Superior temporal gyrus (tissue), 1 donor: Measurements from ENCODE around the gene LIN7A.

Source experiments
- DNase-seq: peaks from one replicate; pipeline ENCODE4 v3.0.0-alpha.2; 2016; ENCODE audit errors: extremely low spot score

The LIN7A gene

DNA sequence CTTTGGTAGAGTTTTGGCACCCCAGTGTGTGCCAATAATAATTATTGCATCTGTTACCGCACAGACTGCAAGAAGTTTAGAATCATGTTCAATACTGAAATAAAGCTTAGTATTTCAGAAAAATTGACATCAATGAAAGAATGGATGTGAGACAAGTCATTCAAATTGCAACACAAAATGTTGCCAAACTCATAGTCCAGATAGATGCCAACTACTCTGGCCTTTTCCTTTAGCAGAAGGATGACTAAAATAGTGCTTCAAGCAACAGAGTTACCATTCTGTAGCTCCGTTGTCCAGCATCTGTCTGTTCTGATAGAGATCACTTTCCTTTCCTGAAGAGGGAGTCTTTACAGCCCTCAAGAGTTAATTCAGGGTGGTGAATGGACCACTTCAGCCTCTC is 77.5 kb downstream of the LIN7A start:
- no peak for DNase-seq

- DNase-seq = no peak
Measured at GRCh38 chr12:80858356-80858755, 79.4 kb downstream of the LIN7A start.

DNA sequence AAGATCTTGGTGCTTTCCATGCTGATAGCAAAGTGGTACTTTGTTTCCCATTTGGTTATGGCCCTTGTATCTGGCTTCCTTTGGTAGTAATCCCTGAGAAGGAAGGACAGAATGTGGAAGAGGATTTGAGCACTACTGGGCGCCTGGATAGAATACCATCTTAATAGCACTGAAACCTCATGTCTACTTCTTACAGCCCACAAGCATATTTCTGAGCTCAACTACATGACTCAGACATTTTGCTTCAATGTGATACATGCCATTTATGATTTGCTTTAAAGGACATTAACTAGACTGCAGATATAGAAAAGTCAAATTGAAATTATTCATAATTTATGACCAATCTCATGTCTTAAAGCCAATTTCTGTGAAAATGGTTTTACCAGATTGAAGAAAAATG is 80.4 kb downstream of the LIN7A start:
- DNase-seq = no peak

DNA sequence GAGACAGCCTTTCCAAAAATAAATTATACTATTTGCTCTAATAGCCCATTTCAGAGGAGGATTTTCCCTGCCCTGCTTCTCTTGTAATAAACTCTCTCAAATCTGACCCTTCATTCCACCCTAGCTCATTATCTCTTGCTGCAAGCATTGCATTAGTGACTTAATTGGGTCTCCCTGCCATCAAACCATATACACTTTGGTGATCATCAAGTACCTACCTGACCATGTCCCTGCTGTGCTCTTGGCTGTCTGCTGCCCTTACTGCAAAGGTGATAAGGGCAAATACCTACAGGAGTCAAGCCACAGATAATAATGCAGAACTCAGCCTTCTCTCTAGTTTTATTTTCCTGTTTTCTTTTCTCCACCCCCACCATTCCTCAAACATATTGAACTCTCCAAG is 88.4 kb downstream of the LIN7A start:
- no peak for DNase-seq

GRCh38 chr12:80848858-80849257 is 88.9 kb downstream of the LIN7A start:
- no peak for DNase-seq

DNA sequence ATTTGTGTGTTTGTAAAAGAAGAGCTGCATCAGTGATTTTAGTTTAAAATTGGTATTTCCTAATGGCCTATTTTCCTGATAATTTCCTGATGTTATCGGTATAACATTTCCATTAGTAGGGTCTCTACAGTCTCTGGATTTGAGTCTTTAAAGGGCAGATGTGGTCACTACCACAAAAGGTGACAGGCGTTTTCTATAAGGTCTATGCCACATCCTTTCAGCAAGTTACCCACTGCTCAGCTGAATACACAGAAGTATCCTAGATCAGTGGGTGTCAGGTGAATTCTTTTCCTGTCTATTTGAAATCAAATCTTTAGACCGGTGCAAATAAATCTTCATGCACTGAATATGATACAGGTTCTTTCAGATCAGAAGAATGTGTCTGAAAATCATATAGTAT is 90.2 kb downstream of the LIN7A start:
- DNase-seq = no peak

DNA sequence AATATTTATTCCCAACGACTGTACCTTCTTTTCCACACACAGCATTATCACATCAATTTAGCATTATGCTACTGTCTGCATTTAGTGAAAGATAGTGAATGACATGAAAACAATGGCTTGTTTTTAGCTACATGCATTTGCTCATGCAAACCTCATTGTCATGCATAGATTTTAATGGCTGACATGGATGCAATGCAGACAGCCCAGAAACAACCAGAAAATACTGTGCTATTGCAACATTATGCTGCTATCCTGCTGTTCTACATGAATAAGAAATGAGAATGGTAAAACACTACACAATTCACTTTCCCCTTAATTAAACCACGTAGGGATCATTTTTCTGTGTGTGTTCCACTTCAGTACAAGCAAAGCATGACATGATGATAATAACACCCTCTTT is 90.8 kb downstream of the LIN7A start:
- no peak for DNase-seq

GRCh38 chr12:80845639-80846038 is 92.1 kb downstream of the LIN7A start:
- DNase-seq = no peak

GRCh38 chr12:80843969-80844368 is 93.8 kb downstream of the LIN7A start:
- no peak for DNase-seq

DNA sequence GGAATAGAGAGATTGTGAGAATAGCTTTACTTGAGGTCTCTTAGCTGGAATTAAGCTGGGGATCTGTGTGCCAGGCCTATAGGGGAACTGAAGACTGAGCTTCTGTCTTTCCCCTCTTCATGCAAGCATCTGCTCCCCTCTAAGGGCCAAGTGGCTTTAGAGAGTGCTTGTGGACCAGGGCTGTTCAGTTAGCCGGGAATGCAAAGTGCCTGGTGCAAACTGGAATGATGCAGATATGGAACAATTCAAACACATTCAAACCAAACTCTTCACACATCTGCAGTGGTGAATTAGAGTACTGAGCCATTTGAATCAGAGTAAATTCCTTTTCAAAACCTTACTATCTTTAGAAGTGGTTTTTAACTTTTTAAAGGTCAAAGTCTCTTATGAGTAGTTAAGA is 99.0 kb downstream of the LIN7A start:
- no peak for DNase-seq

- DNase-seq = peak; percentile 47
Measured at GRCh38 chr12:80838024-80838658, 99.6 kb downstream of the LIN7A start.

DNA sequence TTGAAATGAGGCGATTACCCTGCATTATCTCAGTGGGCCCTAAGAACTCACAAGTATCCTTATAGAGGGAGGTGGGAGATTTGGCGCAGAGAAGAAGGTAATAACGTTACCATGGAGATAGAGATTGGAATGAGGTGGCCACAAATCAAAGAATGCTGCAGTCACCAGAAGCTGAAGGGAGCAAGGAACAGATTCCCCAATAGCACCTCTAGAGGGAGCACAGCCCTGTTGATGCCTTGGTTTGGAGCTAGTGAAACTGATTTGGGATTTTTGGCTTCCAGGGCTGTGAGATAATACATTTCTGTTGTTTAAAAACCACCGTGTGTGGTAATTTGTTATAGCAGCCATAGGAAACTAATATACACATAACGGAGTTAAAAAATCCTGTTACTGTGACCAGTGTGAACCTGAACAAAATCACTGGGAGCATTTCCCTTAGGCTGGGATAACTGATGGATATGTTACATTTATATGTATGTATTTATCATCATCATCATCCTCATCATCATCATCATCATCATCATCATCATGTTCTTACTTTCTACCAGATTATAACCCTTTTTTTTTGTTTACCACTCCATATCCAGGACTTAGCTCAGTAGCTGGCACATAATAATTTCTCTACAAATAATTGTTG is 100.3 kb downstream of the LIN7A start:
- DNase-seq = peak; percentile 74

GRCh38 chr12:80834724-80835123 is 103.0 kb downstream of the LIN7A start:
- DNase-seq = no peak

DNA sequence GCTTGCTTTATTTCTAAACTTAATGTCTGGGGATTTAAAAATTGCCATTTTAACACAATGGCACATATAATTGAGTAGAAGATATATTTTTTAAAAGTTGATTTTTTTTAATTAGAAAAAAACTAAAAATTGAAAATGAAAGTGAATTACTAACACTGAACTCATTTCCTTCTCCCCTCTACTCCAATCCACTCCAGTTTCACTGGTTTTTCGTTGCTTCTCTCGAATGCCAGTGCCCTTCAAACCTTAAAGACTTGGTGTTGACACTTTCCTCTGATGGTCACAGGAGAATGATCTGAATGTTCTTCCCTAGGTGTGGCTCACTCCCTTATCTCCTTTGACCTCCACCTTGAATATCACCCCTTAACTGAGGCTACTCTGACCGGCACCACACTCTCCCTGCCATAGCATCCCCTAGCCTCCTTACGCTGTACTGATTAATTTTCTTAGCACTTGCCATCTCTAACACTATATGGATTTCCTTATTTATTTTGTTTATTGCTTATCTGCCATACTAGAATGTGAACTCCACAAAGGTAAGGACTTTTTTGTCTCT is 107.1 kb downstream of the LIN7A start:
- no peak for DNase-seq

GRCh38 chr12:80829767-80830166 is 108.0 kb downstream of the LIN7A start:
- no peak for DNase-seq

DNA sequence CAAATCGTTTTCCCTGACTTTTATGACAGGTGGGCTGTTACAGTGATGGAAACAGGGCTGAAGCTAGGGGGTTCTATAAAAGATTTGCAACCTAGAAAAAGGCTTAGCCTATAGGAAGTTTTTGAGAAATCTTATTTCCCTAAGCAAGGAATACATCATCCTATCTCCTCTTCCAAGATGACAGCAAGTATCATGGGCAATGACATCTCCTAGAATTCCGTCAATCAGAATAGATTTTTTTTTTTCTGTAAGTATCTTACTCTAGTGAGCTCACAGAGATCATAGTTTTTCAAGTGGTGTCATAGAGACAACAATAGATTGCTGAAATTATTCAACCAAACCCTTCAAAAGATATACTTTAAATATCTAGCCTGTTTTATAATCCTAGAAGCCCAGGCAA is 112.2 kb downstream of the LIN7A start:
- DNase-seq = no peak

DNA sequence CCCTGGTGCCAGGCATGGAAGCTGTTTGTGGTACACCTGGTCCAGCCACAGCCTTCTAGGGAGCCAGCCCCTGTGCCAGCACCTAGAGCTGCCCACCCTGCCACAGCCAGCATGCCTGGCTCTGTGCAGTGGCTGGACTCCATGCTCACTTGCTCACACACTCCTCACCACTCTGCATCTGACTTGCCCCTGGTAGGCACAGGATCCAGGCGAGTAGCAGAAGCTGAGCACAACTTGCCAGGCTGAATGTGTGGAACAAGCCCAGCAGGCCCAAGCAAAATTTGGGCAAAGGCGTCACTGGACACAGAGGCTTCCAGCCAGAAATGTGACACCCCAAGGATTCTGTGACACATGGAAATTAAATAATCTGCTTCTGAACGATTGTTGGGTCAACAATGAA is 114.3 kb downstream of the LIN7A start:
- DNase-seq = no peak

DNA sequence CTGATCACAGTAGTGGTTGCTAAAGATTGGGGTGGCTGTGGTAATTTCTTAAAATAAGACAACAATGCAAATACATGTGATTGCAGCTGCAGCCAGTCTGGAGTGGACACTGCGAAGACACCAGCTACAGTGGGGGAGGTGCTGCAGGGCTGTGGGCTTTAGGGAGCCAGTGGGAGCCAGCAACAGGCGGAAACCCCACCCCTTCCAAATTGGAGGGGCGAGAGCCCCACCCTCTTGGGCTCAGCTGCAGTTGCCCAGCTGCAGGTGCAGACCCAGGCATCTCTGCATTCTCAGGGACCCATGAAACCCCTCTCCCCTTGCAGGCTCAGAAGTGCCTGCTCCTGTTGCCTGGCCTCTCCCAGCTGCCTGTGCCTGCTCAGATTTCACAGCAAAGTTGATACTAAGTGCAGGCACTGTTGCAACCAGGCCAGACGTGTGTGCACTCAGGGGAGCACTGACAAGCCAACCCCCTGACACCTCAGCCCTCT is 116.2 kb downstream of the LIN7A start:
- DNase-seq = no peak

GRCh38 chr12:80818878-80819277 is 118.9 kb downstream of the LIN7A start:
- DNase-seq = no peak

- no peak for DNase-seq
Measured at GRCh38 chr12:80815351-80815750, 122.4 kb downstream of the LIN7A start.

GRCh38 chr12:80814453-80814852 is 123.3 kb downstream of the LIN7A start:
- DNase-seq = no peak

DNA sequence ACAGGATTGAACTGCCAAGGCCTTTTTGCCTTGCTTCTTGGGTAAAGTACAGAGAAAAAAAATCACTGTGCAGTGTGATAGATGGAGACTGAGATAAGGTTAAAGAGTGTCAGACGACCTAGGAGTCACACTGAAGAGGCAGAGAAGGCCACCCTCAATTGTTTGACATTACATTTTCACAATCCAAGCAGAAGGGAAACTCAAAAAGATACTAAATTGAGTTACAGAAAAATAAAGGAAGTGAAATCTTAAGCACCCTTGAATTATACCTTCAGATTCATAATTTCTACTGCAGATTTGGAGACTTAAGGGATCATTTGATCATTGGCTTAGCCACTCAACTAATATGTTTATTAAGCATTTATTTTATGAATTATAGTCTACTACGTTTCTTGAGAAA is 123.9 kb downstream of the LIN7A start:
- no peak for DNase-seq

DNA sequence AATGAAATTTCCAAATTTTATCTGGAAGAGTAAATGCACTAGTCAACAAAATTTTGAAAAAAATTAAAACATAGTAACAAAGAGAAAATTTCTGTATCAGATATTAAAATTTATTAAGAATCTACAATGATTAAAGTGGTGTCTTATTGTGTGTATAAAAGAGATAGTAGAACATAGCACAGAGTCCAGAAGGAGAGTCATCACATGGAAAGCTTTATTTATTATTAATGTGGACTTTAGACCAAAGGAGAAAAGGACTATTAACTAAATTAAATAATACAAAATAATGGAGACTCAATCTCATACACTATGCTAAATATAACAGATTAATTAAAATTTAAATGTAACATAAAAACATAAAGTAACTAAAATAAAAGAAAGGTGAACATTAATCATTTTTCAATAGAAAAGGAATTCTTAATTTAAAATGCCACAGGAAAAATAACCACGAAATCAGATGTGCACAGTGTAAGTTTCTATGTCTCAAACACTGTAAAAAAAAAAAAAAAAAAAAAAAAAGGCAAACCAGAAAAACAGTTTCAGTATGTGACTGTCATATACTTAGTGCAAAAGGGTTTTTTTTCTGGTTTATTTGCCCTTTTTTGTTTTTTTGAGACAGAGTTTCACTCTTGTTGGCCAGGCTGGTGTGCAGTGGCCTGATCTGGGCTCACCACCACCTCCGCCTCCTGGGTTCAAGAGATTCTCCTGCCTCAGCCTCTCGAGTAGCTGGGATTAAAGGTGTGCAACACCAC is 125.6 kb downstream of the LIN7A start:
- no peak for DNase-seq
